ENCODE measurements around the gene OR1S1. TPM values are rescaled to one million over a fixed set of nuclear protein-coding genes. Genes with fewer than 3 reads are reported as not detected.

Gene OR1S1
- total and polyA plus RNA-seq, 2 experiments from 2014 or later, result not detected

GRCh38 chr11:58227956-58228615 is 15.6 kb downstream of the OR1S1 start:
- H3K27ac Mint-ChIP-seq, result no peak overlapping the region
- no peak for TF ChIP-seq POLR2AphosphoS5 (IDR thresholded peaks at IDR 0.05; ENCODE audit: low read depth)
- TF ChIP-seq, protein P1, sequence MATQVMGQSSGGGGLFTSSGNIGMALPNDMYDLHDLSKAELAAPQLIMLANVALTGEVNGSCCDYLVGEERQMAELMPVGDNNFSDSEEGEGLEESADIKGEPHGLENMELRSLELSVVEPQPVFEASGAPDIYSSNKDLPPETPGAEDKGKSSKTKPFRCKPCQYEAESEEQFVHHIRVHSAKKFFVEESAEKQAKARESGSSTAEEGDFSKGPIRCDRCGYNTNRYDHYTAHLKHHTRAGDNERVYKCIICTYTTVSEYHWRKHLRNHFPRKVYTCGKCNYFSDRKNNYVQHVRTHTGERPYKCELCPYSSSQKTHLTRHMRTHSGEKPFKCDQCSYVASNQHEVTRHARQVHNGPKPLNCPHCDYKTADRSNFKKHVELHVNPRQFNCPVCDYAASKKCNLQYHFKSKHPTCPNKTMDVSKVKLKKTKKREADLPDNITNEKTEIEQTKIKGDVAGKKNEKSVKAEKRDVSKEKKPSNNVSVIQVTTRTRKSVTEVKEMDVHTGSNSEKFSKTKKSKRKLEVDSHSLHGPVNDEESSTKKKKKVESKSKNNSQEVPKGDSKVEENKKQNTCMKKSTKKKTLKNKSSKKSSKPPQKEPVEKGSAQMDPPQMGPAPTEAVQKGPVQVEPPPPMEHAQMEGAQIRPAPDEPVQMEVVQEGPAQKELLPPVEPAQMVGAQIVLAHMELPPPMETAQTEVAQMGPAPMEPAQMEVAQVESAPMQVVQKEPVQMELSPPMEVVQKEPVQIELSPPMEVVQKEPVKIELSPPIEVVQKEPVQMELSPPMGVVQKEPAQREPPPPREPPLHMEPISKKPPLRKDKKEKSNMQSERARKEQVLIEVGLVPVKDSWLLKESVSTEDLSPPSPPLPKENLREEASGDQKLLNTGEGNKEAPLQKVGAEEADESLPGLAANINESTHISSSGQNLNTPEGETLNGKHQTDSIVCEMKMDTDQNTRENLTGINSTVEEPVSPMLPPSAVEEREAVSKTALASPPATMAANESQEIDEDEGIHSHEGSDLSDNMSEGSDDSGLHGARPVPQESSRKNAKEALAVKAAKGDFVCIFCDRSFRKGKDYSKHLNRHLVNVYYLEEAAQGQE (IDR thresholded peaks at IDR 0.05; ENCODE audit: unreplicated experiment), result no peak
- no peak for TF ChIP-seq EZH2phosphoT487 (IDR thresholded peaks at IDR 0.05; ENCODE audit: unreplicated experiment)
- no peak for TF ChIP-seq STAT1 (IDR thresholded peaks at IDR 0.05; ENCODE audit: unreplicated experiment)

DNA sequence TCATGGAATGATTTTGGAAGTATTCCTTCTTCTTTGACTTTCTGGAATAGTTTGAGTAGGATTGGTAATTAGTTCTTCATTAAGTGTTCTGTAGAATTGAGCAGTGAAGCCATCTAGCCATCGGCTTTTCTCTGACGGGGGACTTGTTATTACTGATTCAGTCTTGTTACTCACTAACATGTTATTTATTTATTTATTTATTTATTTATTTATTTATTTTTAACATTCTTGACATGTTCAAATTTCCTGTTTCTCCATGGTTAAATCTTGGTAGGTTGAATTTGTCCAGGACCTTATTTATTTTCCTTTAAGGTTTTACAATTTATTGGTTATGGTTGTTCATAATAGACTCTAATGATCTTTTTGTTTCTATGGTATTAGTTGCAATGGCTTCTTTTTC is 31.4 kb downstream of the OR1S1 start:
- H3K9me3 Mint-ChIP-seq, result peaks cover 27% of the 10 kb centered on the region; the same call in 2 of the 3 replicates
- Histone ChIP-seq H3K4me1 (ENCODE audit: insufficient read depth) (no peaks in the 10 kb centered on the region), H4K20me1 (replicated peaks; ENCODE audit: insufficient read depth) (no peaks in the 10 kb centered on the region), H3K9me2 (ENCODE audit: insufficient read depth) (no peaks in the 10 kb centered on the region), H3K36me3 (ENCODE audit: insufficient read depth) (peaks cover 5% of the 10 kb centered on the region; the same call in 1 of the 2 replicates), H3K27me3 (ENCODE audit: insufficient read depth) (no peaks in the 10 kb centered on the region), H3K79me2 (replicated peaks; ENCODE audit: insufficient read depth) (no peaks in the 10 kb centered on the region), H3F3A (replicated peaks; ENCODE audit: low read depth) (no peaks in the 10 kb centered on the region), H3K4me2 (no peak overlapping the region), H3K27ac (ENCODE audit: low read depth) (no peak overlapping the region), H3K4me3 (no peak overlapping the region), H2AFZ (no peak overlapping the region)
- no peaks in the 10 kb centered on the region for H3K4me1 Mint-ChIP-seq
- DNase-seq (ENCODE audit: low spot score) (no peak), ATAC-seq (no peak)
- no peak overlapping the region for H3K27ac Mint-ChIP-seq
- H3K27me3 Mint-ChIP-seq (ENCODE audit: insufficient read depth, low read depth, poor library complexity), result no peaks in the 10 kb centered on the region
- H3K36me3 Mint-ChIP-seq (ENCODE audit: low read depth), result peaks cover 3% of the 10 kb centered on the region; the same call in 1 of the 3 replicates
- no peak overlapping the region for H3K4me3 Mint-ChIP-seq
- TF ChIP-seq STAT1 (IDR thresholded peaks at IDR 0.05; ENCODE audit: unreplicated experiment) (no peak), EZH2 (IDR thresholded peaks at IDR 0.05; ENCODE audit: low read depth, unreplicated experiment) (no peak), ZNF331 (CRISPR knock-in tag; IDR thresholded peaks at IDR 0.05; ENCODE audit: low read depth) (no peak), NANOG (IDR thresholded peaks at IDR 0.05; ENCODE audit: borderline replicate concordance) (no peak), EZH2phosphoT487 (IDR thresholded peaks at IDR 0.05; ENCODE audit: unreplicated experiment) (no peak), JUNB (IDR thresholded peaks at IDR 0.05; ENCODE audit: unreplicated experiment) (no peak), POLR2AphosphoS5 (IDR thresholded peaks at IDR 0.05; ENCODE audit: low read depth) (no peak)
- TF ChIP-seq, protein P2, sequence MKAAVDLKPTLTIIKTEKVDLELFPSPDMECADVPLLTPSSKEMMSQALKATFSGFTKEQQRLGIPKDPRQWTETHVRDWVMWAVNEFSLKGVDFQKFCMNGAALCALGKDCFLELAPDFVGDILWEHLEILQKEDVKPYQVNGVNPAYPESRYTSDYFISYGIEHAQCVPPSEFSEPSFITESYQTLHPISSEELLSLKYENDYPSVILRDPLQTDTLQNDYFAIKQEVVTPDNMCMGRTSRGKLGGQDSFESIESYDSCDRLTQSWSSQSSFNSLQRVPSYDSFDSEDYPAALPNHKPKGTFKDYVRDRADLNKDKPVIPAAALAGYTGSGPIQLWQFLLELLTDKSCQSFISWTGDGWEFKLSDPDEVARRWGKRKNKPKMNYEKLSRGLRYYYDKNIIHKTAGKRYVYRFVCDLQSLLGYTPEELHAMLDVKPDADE (IDR thresholded peaks at IDR 0.05), result no peak
- TF ChIP-seq, protein P3, sequence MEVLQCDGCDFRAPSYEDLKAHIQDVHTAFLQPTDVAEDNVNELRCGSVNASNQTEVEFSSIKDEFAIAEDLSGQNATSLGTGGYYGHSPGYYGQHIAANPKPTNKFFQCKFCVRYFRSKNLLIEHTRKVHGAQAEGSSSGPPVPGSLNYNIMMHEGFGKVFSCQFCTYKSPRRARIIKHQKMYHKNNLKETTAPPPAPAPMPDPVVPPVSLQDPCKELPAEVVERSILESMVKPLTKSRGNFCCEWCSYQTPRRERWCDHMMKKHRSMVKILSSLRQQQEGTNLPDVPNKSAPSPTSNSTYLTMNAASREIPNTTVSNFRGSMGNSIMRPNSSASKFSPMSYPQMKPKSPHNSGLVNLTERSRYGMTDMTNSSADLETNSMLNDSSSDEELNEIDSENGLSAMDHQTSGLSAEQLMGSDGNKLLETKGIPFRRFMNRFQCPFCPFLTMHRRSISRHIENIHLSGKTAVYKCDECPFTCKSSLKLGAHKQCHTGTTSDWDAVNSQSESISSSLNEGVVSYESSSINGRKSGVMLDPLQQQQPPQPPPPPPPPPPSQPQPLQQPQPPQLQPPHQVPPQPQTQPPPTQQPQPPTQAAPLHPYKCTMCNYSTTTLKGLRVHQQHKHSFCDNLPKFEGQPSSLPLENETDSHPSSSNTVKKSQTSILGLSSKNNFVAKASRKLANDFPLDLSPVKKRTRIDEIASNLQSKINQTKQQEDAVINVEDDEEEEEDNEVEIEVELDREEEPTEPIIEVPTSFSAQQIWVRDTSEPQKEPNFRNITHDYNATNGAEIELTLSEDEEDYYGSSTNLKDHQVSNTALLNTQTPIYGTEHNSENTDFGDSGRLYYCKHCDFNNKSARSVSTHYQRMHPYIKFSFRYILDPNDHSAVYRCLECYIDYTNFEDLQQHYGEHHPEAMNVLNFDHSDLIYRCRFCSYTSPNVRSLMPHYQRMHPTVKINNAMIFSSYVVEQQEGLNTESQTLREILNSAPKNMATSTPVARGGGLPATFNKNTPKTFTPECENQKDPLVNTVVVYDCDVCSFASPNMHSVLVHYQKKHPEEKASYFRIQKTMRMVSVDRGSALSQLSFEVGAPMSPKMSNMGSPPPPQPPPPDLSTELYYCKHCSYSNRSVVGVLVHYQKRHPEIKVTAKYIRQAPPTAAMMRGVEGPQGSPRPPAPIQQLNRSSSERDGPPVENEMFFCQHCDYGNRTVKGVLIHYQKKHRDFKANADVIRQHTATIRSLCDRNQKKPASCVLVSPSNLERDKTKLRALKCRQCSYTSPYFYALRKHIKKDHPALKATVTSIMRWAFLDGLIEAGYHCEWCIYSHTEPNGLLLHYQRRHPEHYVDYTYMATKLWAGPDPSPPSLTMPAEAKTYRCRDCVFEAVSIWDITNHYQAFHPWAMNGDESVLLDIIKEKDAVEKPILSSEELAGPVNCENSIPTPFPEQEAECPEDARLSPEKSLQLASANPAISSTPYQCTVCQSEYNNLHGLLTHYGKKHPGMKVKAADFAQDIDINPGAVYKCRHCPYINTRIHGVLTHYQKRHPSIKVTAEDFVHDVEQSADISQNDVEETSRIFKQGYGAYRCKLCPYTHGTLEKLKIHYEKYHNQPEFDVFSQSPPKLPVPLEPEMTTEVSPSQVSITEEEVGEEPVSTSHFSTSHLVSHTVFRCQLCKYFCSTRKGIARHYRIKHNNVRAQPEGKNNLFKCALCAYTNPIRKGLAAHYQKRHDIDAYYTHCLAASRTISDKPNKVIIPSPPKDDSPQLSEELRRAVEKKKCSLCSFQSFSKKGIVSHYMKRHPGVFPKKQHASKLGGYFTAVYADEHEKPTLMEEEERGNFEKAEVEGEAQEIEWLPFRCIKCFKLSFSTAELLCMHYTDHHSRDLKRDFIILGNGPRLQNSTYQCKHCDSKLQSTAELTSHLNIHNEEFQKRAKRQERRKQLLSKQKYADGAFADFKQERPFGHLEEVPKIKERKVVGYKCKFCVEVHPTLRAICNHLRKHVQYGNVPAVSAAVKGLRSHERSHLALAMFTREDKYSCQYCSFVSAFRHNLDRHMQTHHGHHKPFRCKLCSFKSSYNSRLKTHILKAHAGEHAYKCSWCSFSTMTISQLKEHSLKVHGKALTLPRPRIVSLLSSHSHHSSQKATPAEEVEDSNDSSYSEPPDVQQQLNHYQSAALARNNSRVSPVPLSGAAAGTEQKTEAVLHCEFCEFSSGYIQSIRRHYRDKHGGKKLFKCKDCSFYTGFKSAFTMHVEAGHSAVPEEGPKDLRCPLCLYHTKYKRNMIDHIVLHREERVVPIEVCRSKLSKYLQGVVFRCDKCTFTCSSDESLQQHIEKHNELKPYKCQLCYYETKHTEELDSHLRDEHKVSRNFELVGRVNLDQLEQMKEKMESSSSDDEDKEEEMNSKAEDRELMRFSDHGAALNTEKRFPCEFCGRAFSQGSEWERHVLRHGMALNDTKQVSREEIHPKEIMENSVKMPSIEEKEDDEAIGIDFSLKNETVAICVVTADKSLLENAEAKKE (CRISPR knock-in tag; IDR thresholded peaks at IDR 0.05), result no peak

More at GRCh38 chr11:58227956-58228615, 15.6 kb downstream of the OR1S1 start:
- Mint-ChIP-seq H3K9me3 (no peaks in the 10 kb centered on the region; the same call in 2 of the 3 replicates), H3K4me1 (no peaks in the 10 kb centered on the region), H3K4me3 (no peak overlapping the region), H3K27me3 (ENCODE audit: insufficient read depth, low read depth, poor library complexity) (no peaks in the 10 kb centered on the region), H3K36me3 (ENCODE audit: low read depth) (no peaks in the 10 kb centered on the region; the same call in 2 of the 3 replicates)
- DNase-seq (ENCODE audit: low spot score), result no peak
- Histone ChIP-seq H4K20me1 (replicated peaks; ENCODE audit: insufficient read depth) (no peaks in the 10 kb centered on the region), H3F3A (replicated peaks; ENCODE audit: low read depth) (no peaks in the 10 kb centered on the region), H3K9me2 (ENCODE audit: insufficient read depth) (no peaks in the 10 kb centered on the region), H3K27me3 (ENCODE audit: insufficient read depth) (no peaks in the 10 kb centered on the region), H3K4me1 (ENCODE audit: insufficient read depth) (no peaks in the 10 kb centered on the region), H3K27ac (ENCODE audit: low read depth) (no peak overlapping the region), H3K4me3 (no peak overlapping the region), H3K79me2 (replicated peaks; ENCODE audit: insufficient read depth) (no peaks in the 10 kb centered on the region), H3K4me2 (no peak overlapping the region), H3K36me3 (ENCODE audit: insufficient read depth) (no peaks in the 10 kb centered on the region), H2AFZ (no peak overlapping the region)
- ATAC-seq, result no peak

All from GM23338 (cell line).